ENCODE data around the gene ADSS1. TPM values are rescaled to one million over a fixed set of nuclear protein-coding genes. Genes with fewer than 3 reads are reported as not detected.

Gene ADSS1
- total RNA-seq, 5 donors from 2014 or later (not counting 1 experiment from before 2014, with no cell fraction given) = 2.4 to 5.7 (median 3.5) TPM

GRCh38 chr14:104691546-104692260 lies 32.3 kb upstream of the ADSS1 start:
- Mint-ChIP-seq H3K9me3 (no peaks in the 10 kb centered on the region), H3K27me3 (no peaks in the 10 kb centered on the region), H3K4me3 (peak overlapping the region; percentile 76 to 81 (median 77)), H3K4me1 (peaks cover 53 to 76% (median 63%) of the 10 kb centered on the region in 3 donors), H3K27ac (peak overlapping the region; percentile 78 to 91), H3K36me3 (peaks cover 4% of the 10 kb centered on the region)
- ChIA-PET POLR2A (no interaction called here), CTCF (no interaction called here)
- Histone ChIP-seq H3K36me3 (ENCODE audit: control insufficient read depth in 2 of 2, extremely low read depth in 1 of 2, insufficient read depth in 1 of 2, low read length in 1 of 2) (peaks cover 3% of the 10 kb centered on the region in 2 donors), H3K27me3 (replicated peaks in 1 of 2; ENCODE audit: control insufficient read depth in 2 of 2, extremely low read depth in 1 of 2, insufficient read depth in 2 of 2, low read length in 1 of 2) (no peaks in the 10 kb centered on the region), H3K4me3 (ENCODE audit: control insufficient read depth in 1 of 2, extremely low read depth in 1 of 2, low read length in 1 of 2) (peak overlapping the region in 1 of 2 donors; percentile 59), H3K9me3 (no peaks in the 10 kb centered on the region), H3K4me1 (ENCODE audit: control insufficient read depth in 1 of 2, extremely low read depth in 1 of 2, insufficient read depth in 2 of 2, low read length in 2 of 2) (peaks cover 44 to 93% of the 10 kb centered on the region in 2 experiments), H3K27ac (ENCODE audit: low read length) (peak overlapping the region; percentile 49)
- DNase-seq (no peak), ATAC-seq (replicated peaks in 1 of 4) (no peak)
- WGBS (ENCODE audit: insufficient coverage) = 97% methylated on average over 10 of the region's 19 CpGs

GRCh38 chr14:104692261-104692938 lies 31.6 kb upstream of the ADSS1 start:
- no peak for DNase-seq
- Histone ChIP-seq H3K27ac (ENCODE audit: low read length) (no peak overlapping the region), H3K9me3 (no peaks in the 10 kb centered on the region), H3K4me1 (ENCODE audit: control insufficient read depth in 1 of 2, extremely low read depth in 1 of 2, insufficient read depth in 2 of 2, low read length in 2 of 2) (peaks cover 41 to 86% of the 10 kb centered on the region in 2 experiments), H3K4me3 (ENCODE audit: control insufficient read depth in 1 of 2, extremely low read depth in 1 of 2, low read length in 1 of 2) (no peak overlapping the region), H3K27me3 (replicated peaks in 1 of 2; ENCODE audit: control insufficient read depth in 2 of 2, extremely low read depth in 1 of 2, insufficient read depth in 2 of 2, low read length in 1 of 2) (no peaks in the 10 kb centered on the region), H3K36me3 (ENCODE audit: control insufficient read depth in 2 of 2, extremely low read depth in 1 of 2, insufficient read depth in 1 of 2, low read length in 1 of 2) (peaks cover 3% of the 10 kb centered on the region in 2 donors)
- H3K27ac Mint-ChIP-seq = peak overlapping the region; percentile 86 to 91
- ATAC-seq (replicated peaks in 1 of 4) = no peak
- no peaks in the 10 kb centered on the region for H3K9me3 Mint-ChIP-seq
- WGBS (ENCODE audit: insufficient coverage) = 98% methylated on average over 15 of the region's 15 CpGs
- CTCF ChIA-PET = no interaction called here
- POLR2A ChIA-PET = no interaction called here
- peak overlapping the region in 1 of 3 donors; percentile 77 for H3K4me3 Mint-ChIP-seq
- no peaks in the 10 kb centered on the region for H3K27me3 Mint-ChIP-seq
- peaks cover 4% of the 10 kb centered on the region for H3K36me3 Mint-ChIP-seq
- H3K4me1 Mint-ChIP-seq = peaks cover 49 to 70% (median 57%) of the 10 kb centered on the region in 3 donors

GRCh38 chr14:104692939-104693315 lies 31.1 kb upstream of the ADSS1 start:
- CTCF ChIA-PET = no interaction called here
- no peak overlapping the region for H3K4me3 ChIP-seq (ENCODE audit: control insufficient read depth in 1 of 2, extremely low read depth in 1 of 2, low read length in 1 of 2)
- ATAC-seq (replicated peaks in 1 of 4) = no peak
- Mint-ChIP-seq H3K4me3 (no peak overlapping the region), H3K9me3 (no peaks in the 10 kb centered on the region), H3K4me1 (peaks cover 47 to 66% (median 52%) of the 10 kb centered on the region in 3 donors), H3K36me3 (peaks cover 4% of the 10 kb centered on the region), H3K27me3 (no peaks in the 10 kb centered on the region), H3K27ac (peak overlapping the region; percentile 76 to 86)
- no peak overlapping the region for H3K27ac ChIP-seq (ENCODE audit: low read length)
- no peaks in the 10 kb centered on the region for H3K9me3 ChIP-seq
- no peak for DNase-seq
- POLR2A ChIA-PET = no interaction called here
- 88% methylated on average over 3 of the region's 5 CpGs for WGBS (ENCODE audit: insufficient coverage)
- peaks cover 3% of the 10 kb centered on the region in 2 donors for H3K36me3 ChIP-seq (ENCODE audit: control insufficient read depth in 2 of 2, extremely low read depth in 1 of 2, insufficient read depth in 1 of 2, low read length in 1 of 2)
- H3K27me3 ChIP-seq (replicated peaks in 1 of 2; ENCODE audit: control insufficient read depth in 2 of 2, extremely low read depth in 1 of 2, insufficient read depth in 2 of 2, low read length in 1 of 2) = no peaks in the 10 kb centered on the region
- peaks cover 40 to 81% of the 10 kb centered on the region in 2 experiments for H3K4me1 ChIP-seq (ENCODE audit: control insufficient read depth in 1 of 2, extremely low read depth in 1 of 2, insufficient read depth in 2 of 2, low read length in 2 of 2)

GRCh38 chr14:104693482-104694431 lies 30.3 kb upstream of the ADSS1 start:
- DNase-seq = no peak
- Histone ChIP-seq H3K9me3 (no peaks in the 10 kb centered on the region), H3K4me3 (ENCODE audit: control insufficient read depth in 1 of 2, extremely low read depth in 1 of 2, low read length in 1 of 2) (no peak overlapping the region), H3K27ac (ENCODE audit: low read length) (peak overlapping the region; percentile 82), H3K4me1 (ENCODE audit: control insufficient read depth in 1 of 2, extremely low read depth in 1 of 2, insufficient read depth in 2 of 2, low read length in 2 of 2) (peaks cover 38 to 73% of the 10 kb centered on the region in 2 experiments), H3K27me3 (replicated peaks in 1 of 2; ENCODE audit: control insufficient read depth in 2 of 2, extremely low read depth in 1 of 2, insufficient read depth in 2 of 2, low read length in 1 of 2) (no peaks in the 10 kb centered on the region), H3K36me3 (ENCODE audit: control insufficient read depth in 2 of 2, extremely low read depth in 1 of 2, insufficient read depth in 1 of 2, low read length in 1 of 2) (peaks cover 3% of the 10 kb centered on the region in 2 donors)
- peak overlapping the region; percentile 28 to 79 (median 57) for H3K4me3 Mint-ChIP-seq
- ATAC-seq (replicated peaks in 1 of 4) = no peak
- WGBS (ENCODE audit: insufficient coverage) = 89% methylated on average over 15 of the region's 26 CpGs
- no peaks in the 10 kb centered on the region for H3K9me3 Mint-ChIP-seq
- ChIA-PET CTCF (no interaction called here), POLR2A (no interaction called here)
- peaks cover 48 to 63% (median 51%) of the 10 kb centered on the region in 3 donors for H3K4me1 Mint-ChIP-seq
- no peaks in the 10 kb centered on the region for H3K27me3 Mint-ChIP-seq
- peak overlapping the region; percentile 95 to 96 for H3K27ac Mint-ChIP-seq
- H3K36me3 Mint-ChIP-seq = peaks cover 4% of the 10 kb centered on the region

- CTCF ChIA-PET = no interaction called here
- POLR2A ChIA-PET = no interaction called here
- H3K9me3 Mint-ChIP-seq = no peaks in the 10 kb centered on the region
- Histone ChIP-seq H3K4me1 (ENCODE audit: control insufficient read depth in 1 of 2, extremely low read depth in 1 of 2, insufficient read depth in 2 of 2, low read length in 2 of 2) (peaks cover 38 to 68% of the 10 kb centered on the region in 2 experiments), H3K36me3 (ENCODE audit: control insufficient read depth in 2 of 2, extremely low read depth in 1 of 2, insufficient read depth in 1 of 2, low read length in 1 of 2) (peaks cover 3% of the 10 kb centered on the region in 2 donors), H3K27ac (ENCODE audit: low read length) (peak overlapping the region; percentile 82), H3K9me3 (no peaks in the 10 kb centered on the region), H3K27me3 (replicated peaks in 1 of 2; ENCODE audit: control insufficient read depth in 2 of 2, extremely low read depth in 1 of 2, insufficient read depth in 2 of 2, low read length in 1 of 2) (no peaks in the 10 kb centered on the region), H3K4me3 (ENCODE audit: control insufficient read depth in 1 of 2, extremely low read depth in 1 of 2, low read length in 1 of 2) (peak overlapping the region in 1 of 2 donors; percentile 35)
- H3K36me3 Mint-ChIP-seq = peaks cover 4% of the 10 kb centered on the region
- peak overlapping the region; percentile 28 to 79 (median 57) for H3K4me3 Mint-ChIP-seq
- no peak for DNase-seq
- no peaks in the 10 kb centered on the region for H3K27me3 Mint-ChIP-seq
- H3K27ac Mint-ChIP-seq = peak overlapping the region; percentile 95 to 96
- peaks cover 52 to 65% (median 55%) of the 10 kb centered on the region in 3 donors for H3K4me1 Mint-ChIP-seq
- 96% methylated on average over 5 of the region's 15 CpGs for WGBS (ENCODE audit: insufficient coverage)
- ATAC-seq (replicated peaks in 1 of 4) = no peak
These were observed 29.5 kb upstream of the ADSS1 start for GRCh38 chr14:104694475-104694950.

All from T-cell (primary cell).